ENCODE results near the gene APC.
A peak's percentile ranks its signal among the peaks of the same experiment; 100 is the strongest.
"Not testable (repeated sequence)": the region's sequence is repeated elsewhere in the genome, so short reads cannot be mapped to it uniquely, and the experiment has no call there.

APC gene

GRCh38 chr5:112787896-112788295 lies 50.2 kb downstream of the APC start:
- DNase-seq = no peak

GRCh38 chr5:112793201-112793600 lies 55.5 kb downstream of the APC start:
- DNase-seq = no peak

GRCh38 chr5:112794410-112794809 lies 56.7 kb downstream of the APC start:
- DNase-seq = no peak

- no peak for DNase-seq
Observed at GRCh38 chr5:112795342-112795741, 57.7 kb downstream of the APC start.

- no peak for DNase-seq
Observed at GRCh38 chr5:112795944-112796678, 58.4 kb downstream of the APC start.

GRCh38 chr5:112799661-112800060 lies 62.0 kb downstream of the APC start:
- DNase-seq = no peak

GRCh38 chr5:112800891-112801290 lies 63.2 kb downstream of the APC start:
- no peak for DNase-seq

GRCh38 chr5:112811023-112811422 lies 73.3 kb downstream of the APC start:
- no peak for DNase-seq

GRCh38 chr5:112812549-112812948 lies 74.9 kb downstream of the APC start:
- DNase-seq = no peak

GRCh38 chr5:112820246-112820645 lies 82.6 kb downstream of the APC start:
- no peak for DNase-seq

- DNase-seq = no peak
Observed at GRCh38 chr5:112822456-112822855, 84.8 kb downstream of the APC start.

GRCh38 chr5:112823181-112823580 lies 85.5 kb downstream of the APC start:
- DNase-seq = no peak

- DNase-seq = no peak
Observed at GRCh38 chr5:112823656-112824055, 86.0 kb downstream of the APC start.

- DNase-seq = no peak
Observed at GRCh38 chr5:112824197-112824596, 86.5 kb downstream of the APC start.

GRCh38 chr5:112830378-112830777 lies 92.7 kb downstream of the APC start:
- DNase-seq = no peak

GRCh38 chr5:112833971-112834370 lies 96.3 kb downstream of the APC start:
- DNase-seq = no peak

GRCh38 chr5:112844489-112844888 lies 106.8 kb downstream of the APC start:
- DNase-seq = no peak

GRCh38 chr5:112846556-112846955 lies 108.9 kb downstream of the APC start:
- DNase-seq = no peak

GRCh38 chr5:112847306-112847705 lies 109.6 kb downstream of the APC start:
- DNase-seq = no peak

GRCh38 chr5:112848116-112848811 lies 110.6 kb downstream of the APC start:
- DNase-seq = peak; percentile 31

GRCh38 chr5:112849912-112850311 lies 112.2 kb downstream of the APC start:
- DNase-seq = no peak

GRCh38 chr5:112854651-112855050 lies 117.0 kb downstream of the APC start:
- DNase-seq = no peak

- no peak for DNase-seq
Observed at GRCh38 chr5:112857866-112858265, 120.2 kb downstream of the APC start.

GRCh38 chr5:112860571-112860928 lies 122.9 kb downstream of the APC start:
- DNase-seq = not testable (repeated sequence)
